ENCODE data around the gene ZNF555.

ZNF555 gene

GRCh38 chr19:2848616-2849015 is 7.3 kb downstream of the ZNF555 start:
- TF ChIP-seq, protein P1, sequence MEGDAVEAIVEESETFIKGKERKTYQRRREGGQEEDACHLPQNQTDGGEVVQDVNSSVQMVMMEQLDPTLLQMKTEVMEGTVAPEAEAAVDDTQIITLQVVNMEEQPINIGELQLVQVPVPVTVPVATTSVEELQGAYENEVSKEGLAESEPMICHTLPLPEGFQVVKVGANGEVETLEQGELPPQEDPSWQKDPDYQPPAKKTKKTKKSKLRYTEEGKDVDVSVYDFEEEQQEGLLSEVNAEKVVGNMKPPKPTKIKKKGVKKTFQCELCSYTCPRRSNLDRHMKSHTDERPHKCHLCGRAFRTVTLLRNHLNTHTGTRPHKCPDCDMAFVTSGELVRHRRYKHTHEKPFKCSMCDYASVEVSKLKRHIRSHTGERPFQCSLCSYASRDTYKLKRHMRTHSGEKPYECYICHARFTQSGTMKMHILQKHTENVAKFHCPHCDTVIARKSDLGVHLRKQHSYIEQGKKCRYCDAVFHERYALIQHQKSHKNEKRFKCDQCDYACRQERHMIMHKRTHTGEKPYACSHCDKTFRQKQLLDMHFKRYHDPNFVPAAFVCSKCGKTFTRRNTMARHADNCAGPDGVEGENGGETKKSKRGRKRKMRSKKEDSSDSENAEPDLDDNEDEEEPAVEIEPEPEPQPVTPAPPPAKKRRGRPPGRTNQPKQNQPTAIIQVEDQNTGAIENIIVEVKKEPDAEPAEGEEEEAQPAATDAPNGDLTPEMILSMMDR (IDR thresholded peaks at IDR 0.05; ENCODE audit: borderline replicate concordance, insufficient read depth, low read depth, low read length) = no peak
- no peak overlapping the region for H3K4me3 ChIP-seq (ENCODE audit: low read depth, low read length)

DNA sequence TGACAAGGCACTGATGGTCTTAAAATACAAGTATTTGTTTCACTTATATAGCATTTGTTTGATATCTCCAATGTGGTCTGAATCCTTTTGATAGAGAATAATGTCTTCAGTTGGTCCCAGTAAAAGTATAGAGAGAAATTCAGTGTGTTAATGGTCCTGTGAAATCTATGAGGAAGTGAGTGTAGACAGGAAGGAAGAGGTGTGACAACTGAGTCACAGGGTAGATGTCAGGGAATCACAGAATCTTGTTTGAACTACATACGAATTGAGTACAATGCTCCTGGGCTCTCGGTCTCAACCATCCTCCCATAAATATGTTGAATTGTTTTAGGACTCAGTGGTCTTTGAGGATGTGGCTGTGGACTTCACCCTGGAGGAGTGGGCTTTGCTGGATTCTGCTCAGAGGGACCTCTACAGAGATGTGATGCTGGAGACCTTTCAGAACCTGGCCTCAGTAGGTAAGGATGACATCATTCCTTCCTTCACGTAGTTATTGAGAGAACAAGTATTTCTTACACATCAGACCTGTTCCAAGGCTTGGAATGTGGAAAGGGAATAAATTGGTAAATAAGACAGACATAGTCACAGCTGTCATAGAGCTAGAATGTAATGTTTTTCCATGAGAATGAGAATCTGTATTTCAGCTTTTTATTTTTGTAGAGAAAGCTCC is 9.1 kb downstream of the ZNF555 start:
- TF ChIP-seq, protein P1 (IDR thresholded peaks at IDR 0.05; ENCODE audit: borderline replicate concordance, insufficient read depth, low read depth, low read length) = no peak
- no peak overlapping the region for H3K4me3 ChIP-seq (ENCODE audit: low read depth, low read length)

GRCh38 chr19:2852598-2852997 is 11.3 kb downstream of the ZNF555 start:
- TF ChIP-seq, protein P1 (IDR thresholded peaks at IDR 0.05; ENCODE audit: borderline replicate concordance, insufficient read depth, low read depth, low read length) = no peak
- H3K4me3 ChIP-seq (ENCODE audit: low read depth, low read length) = no peak overlapping the region

- H3K4me3 ChIP-seq (ENCODE audit: low read depth, low read length) = no peak overlapping the region
- TF ChIP-seq, protein P1 (IDR thresholded peaks at IDR 0.05; ENCODE audit: borderline replicate concordance, insufficient read depth, low read depth, low read length) = no peak
These were observed 11.8 kb downstream of the ZNF555 start for GRCh38 chr19:2853015-2853606.

GRCh38 chr19:2854849-2855248 is 13.6 kb downstream of the ZNF555 start:
- TF ChIP-seq, protein P1 (IDR thresholded peaks at IDR 0.05; ENCODE audit: borderline replicate concordance, insufficient read depth, low read depth, low read length) = no peak
- no peak overlapping the region for H3K4me3 ChIP-seq (ENCODE audit: low read depth, low read length)

DNA sequence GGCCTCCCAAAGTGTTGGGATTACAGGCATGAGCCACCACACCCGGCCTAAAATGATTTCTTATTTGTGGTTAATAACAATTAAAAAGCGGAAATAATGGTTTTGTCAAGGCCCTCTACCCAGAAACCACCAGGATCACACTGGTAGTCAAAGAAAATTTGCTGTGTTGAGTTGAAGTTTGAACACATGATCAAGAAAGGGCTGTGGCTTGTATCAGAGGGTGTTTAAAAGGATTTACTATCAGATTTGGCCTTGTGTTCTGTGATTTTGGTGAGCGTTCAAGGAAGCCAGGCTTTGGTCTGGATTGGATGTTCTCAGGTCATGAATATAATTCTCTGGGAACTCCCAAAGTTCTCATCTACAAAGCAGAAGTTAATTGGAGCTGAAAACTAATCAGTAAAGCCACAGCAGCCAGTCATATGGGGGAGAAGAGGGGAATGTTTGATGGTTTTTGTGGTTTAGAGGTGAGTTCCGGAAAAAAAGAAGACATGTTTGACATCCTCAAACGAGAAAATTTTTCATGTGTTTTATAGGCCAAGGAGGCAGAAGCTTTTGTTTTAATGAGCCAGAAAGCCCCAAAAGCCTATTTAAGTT is 15.3 kb downstream of the ZNF555 start:
- H3K4me3 ChIP-seq (ENCODE audit: low read depth, low read length) = no peak overlapping the region
- TF ChIP-seq, protein P1 (IDR thresholded peaks at IDR 0.05; ENCODE audit: borderline replicate concordance, insufficient read depth, low read depth, low read length) = no peak

- TF ChIP-seq, protein P1 (IDR thresholded peaks at IDR 0.05; ENCODE audit: borderline replicate concordance, insufficient read depth, low read depth, low read length) = no peak
- H3K4me3 ChIP-seq (ENCODE audit: low read depth, low read length) = no peak overlapping the region
These were observed 17.6 kb downstream of the ZNF555 start for GRCh38 chr19:2858864-2859263.
